Ureter (tissue), 1 donor: ENCODE measurements around the gene HBG2. TPM values are rescaled to one million over a fixed set of nuclear protein-coding genes. Genes with fewer than 3 reads are reported as not detected.

Source experiments
- DNase-seq: peaks from one replicate; pipeline ENCODE4 v3.0.0-alpha.2; 2020; ENCODE audit warnings: low spot score
- total RNA-seq: library from RNA; stranded (reverse); gene quantifications from one replicate; pipeline ENCODE4 v1.2.4, GENCODE V29; 2023
- donor health status: DM: yes; HTN: yes; CAD: no.

HBG2 gene
- total RNA-seq, 1 donor from 2014 or later, result not detected

GRCh38 chr11:5229796-5230195, 24.8 kb downstream of the HBG2 start:
- no peak for DNase-seq

- DNase-seq, result no peak
Measured at GRCh38 chr11:5229356-5229755, 25.2 kb downstream of the HBG2 start.

DNA sequence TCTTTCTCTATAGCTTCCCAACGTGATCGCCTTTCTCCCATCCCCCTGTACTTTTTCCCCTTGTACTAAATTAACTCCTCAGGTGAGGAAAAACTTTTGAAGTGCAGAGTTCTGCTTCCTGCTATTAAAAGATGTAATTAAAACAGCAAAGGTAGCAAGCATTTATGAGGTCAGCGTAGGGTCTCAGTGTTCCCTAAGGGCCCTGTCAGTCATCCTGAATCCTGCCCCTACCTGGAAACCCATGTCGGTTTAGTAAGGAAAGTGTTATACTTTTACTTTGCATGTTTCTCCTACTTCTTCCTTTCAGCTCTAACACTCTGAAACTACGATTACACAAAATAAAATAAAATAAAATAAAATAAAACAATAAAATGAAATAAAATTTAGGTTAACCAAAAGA, 26.5 kb downstream of the HBG2 start:
- no peak for DNase-seq

GRCh38 chr11:5227681-5228080, 26.9 kb downstream of the HBG2 start:
- no peak for DNase-seq

DNA sequence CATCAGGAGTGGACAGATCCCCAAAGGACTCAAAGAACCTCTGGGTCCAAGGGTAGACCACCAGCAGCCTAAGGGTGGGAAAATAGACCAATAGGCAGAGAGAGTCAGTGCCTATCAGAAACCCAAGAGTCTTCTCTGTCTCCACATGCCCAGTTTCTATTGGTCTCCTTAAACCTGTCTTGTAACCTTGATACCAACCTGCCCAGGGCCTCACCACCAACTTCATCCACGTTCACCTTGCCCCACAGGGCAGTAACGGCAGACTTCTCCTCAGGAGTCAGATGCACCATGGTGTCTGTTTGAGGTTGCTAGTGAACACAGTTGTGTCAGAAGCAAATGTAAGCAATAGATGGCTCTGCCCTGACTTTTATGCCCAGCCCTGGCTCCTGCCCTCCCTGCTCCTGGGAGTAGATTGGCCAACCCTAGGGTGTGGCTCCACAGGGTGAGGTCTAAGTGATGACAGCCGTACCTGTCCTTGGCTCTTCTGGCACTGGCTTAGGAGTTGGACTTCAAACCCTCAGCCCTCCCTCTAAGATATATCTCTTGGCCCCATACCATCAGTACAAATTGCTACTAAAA, 27.8 kb downstream of the HBG2 start, which contains the start of gene HBB:
HBB (minus strand) TSS at position 340 of the 579 bp plus-strand sequence; CDS start at position 290, 50 bp downstream.
- DNase-seq, result no peak

GRCh38 chr11:5225480-5225871, 29.1 kb downstream of the HBG2 start:
- DNase-seq, result no peak

DNA sequence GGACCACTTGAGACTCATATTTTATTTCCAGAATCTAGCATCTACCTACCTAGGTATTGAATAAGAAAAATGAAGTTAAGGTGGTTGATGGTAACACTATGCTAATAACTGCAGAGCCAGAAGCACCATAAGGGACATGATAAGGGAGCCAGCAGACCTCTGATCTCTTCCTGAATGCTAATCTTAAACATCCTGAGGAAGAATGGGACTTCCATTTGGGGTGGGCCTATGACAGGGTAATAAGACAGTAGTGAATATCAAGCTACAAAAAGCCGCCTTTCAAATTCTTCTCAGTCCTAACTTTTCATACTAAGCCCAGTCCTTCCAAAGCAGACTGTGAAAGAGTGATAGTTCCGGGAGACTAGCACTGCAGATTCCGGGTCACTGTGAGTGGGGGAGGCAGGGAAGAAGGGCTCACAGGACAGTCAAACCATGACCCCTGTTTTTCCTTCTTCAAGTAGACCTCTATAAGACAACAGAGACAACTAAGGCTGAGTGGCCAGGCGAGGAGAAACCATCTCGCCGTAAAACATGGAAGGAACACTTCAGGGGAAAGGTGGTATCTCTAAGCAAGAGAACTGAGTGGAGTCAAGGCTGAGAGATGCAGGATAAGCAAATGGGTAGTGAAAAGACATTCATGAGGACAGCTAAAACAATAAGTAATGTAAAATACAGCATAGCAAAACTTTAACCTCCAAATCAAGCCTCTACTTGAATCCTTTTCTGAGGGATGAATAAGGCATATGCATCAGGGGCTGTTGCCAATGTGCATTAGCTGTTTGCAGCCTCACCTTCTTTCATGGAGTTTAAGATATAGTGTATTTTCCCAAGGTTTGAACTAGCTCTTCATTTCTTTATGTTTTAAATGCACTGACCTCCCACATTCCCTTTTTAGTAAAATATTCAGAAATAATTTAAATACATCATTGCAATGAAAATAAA, 29.8 kb downstream of the HBG2 start:
- DNase-seq, result no peak

DNA sequence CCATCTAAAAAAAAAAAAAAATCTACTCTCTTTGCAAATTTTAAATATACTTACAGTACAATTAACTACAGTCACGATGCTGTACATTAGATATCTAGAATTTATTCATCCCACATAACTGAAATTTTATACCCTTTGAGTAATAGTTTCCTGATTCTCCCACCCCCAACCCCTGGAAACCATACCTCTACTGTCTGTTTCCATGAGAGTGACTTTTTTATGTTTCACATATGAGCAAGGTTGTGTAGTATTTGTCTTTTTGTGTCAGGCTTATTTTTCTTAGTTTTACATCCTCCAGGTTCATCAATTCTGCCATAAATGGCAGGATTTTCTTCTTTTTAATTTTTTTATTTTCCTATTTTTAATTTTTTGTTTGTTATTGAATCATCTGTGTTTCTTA, 30.9 kb downstream of the HBG2 start:
- DNase-seq, result no peak

GRCh38 chr11:5223146-5223545, 31.4 kb downstream of the HBG2 start:
- no peak for DNase-seq

DNA sequence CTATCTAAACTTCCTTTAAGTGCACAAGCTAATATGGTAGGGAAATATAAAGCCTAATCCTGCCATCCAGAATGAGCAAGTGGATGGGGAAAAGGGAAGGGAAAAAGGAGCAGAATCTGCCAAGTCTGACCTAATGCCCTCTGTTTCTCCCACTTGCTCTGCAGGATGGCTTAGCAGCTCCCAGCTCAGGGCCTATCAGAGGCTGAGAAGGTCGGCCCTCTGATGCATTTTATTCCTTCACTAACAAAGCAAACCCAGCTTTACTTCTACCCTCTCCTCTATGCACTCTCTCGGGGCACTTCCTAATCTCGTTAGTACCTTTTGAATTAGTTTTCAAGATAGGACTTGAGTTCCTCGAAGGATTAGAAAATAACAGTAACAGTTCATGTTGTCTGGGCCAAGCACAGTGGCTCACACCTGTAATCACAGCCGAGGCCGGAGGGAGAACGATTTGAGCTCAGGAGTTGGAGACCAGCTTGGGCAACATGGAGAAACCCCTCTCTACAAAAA, 44.1 kb downstream of the HBG2 start:
- no peak for DNase-seq

- no peak for DNase-seq
Measured at GRCh38 chr11:5204787-5205186, 49.8 kb downstream of the HBG2 start.

- DNase-seq, result no peak
Measured at GRCh38 chr11:5203366-5203765, 51.2 kb downstream of the HBG2 start.

Other genes starting within 250 kb of the HBG2 start
- not detected for gene OR52J3, start 208.3 kb downstream of the HBG2 start, total RNA-seq
- gene OR52E2, start 195.2 kb downstream of the HBG2 start, total RNA-seq, result not detected
- not detected for gene OR52E1, start 185.2 kb downstream of the HBG2 start, total RNA-seq
- not detected for gene OR52A5, start 116.4 kb downstream of the HBG2 start, total RNA-seq
- gene OR52A1, start 100.0 kb downstream of the HBG2 start, total RNA-seq, result not detected
- gene OR51V1, start 54.1 kb downstream of the HBG2 start, total RNA-seq, result not detected
- 144 TPM for gene HBB, start 27.7 kb downstream of the HBG2 start, total RNA-seq
- 0.75 TPM for gene HBD, start 20.3 kb downstream of the HBG2 start, total RNA-seq
- gene HBG1, start 4.9 kb downstream of the HBG2 start, total RNA-seq, result not detected
- not detected for gene HBE1, start 15.2 kb upstream of the HBG2 start, total RNA-seq
- 0.42 TPM for gene OR51B4, start 47.2 kb upstream of the HBG2 start, total RNA-seq
- not detected for gene OR51B2, start 69.5 kb upstream of the HBG2 start, total RNA-seq
- gene OR51B5, start 88.7 kb upstream of the HBG2 start, total RNA-seq, result 0.99 TPM
- not detected for gene OR51B6, start 96.7 kb upstream of the HBG2 start, total RNA-seq
- not detected for gene OR51M1, start 129.0 kb upstream of the HBG2 start, total RNA-seq
- not detected for gene OR51Q1, start 167.3 kb upstream of the HBG2 start, total RNA-seq
- 0.70 TPM for gene OR51I1, start 186.7 kb upstream of the HBG2 start, total RNA-seq
- not detected for gene OR51I2, start 194.5 kb upstream of the HBG2 start, total RNA-seq
- not detected for gene OR52D1, start 233.9 kb upstream of the HBG2 start, total RNA-seq